ENCODE measurements around the gene BCL7B. TPM values are rescaled to one million over a fixed set of nuclear protein-coding genes. Genes with fewer than 3 reads are reported as not detected.
"Not testable (repeated sequence)": the region's sequence is repeated elsewhere in the genome, so short reads cannot be mapped to it uniquely, and the experiment has no call there.

The BCL7B gene
- total and polyA plus RNA-seq, 2 experiments from 2014 or later: 17.0 to 18.2 TPM

DNA sequence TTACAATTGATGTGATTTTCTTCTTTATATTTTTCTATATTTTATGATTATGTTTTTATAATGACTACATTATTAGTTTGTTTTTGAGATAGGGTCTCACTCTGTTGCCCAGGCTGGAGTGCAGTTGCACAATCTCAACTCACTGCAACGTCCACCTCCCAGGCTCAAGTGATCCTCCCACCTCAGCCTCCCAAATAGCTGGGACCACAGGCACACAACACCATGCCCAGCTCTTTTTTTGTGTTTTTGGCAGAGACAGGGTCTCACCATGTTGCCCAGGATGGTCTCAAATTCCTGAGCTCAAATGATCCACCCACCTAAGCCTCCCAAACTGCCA is 31.4 kb downstream of the BCL7B start:
- not testable (repeated sequence) for H3K27ac Mint-ChIP-seq; H3K27me3 ChIP-seq (ENCODE audit: insufficient read depth)
- H3K4me1 Mint-ChIP-seq: peaks cover 10% of the 10 kb centered on the region

DNA sequence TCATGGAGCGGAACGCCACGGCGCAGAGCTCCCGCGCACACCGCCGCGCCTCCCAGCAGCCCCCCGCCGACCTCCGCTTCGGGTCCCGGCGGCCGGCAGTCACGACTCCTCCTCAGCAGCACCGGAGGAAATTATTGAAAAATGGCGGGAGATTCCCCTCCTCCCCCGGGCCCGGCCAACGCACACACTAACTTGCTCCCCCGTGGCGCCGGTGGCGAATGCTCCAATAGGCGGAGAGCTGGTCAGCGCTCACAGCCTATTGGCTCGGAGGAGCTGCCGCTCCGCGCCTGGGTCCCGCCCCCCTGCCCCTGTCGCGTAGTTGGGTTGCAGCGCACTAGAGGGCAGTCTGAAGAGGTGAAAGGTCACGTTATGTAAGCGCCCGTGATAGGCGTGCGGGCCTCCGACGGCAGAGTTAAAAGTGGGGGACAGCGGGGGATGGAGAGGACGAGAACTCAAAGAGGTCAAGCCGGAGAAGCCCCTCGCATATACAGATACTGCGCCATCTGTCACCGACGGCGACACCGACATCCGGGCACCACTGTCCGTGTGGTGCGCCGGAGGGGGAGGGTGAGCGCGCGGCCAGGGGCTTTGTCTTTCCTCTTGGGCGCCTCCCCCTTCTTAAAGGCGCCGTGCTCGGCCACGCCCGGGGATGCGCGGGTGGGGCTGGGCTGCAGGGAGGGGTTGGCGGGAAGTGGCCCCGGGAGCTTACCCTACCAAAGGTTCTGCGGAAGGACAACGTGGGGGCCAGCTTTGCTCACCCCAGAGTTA is 35.2 kb downstream of the BCL7B start, which contains the start of gene BAZ1B:
Gene BAZ1B, minus strand, starts transcription at position 189 of the 768 bp plus-strand sequence. CDS start 360 bp downstream, outside the sequence.
- TF ChIP-seq, protein P1, sequence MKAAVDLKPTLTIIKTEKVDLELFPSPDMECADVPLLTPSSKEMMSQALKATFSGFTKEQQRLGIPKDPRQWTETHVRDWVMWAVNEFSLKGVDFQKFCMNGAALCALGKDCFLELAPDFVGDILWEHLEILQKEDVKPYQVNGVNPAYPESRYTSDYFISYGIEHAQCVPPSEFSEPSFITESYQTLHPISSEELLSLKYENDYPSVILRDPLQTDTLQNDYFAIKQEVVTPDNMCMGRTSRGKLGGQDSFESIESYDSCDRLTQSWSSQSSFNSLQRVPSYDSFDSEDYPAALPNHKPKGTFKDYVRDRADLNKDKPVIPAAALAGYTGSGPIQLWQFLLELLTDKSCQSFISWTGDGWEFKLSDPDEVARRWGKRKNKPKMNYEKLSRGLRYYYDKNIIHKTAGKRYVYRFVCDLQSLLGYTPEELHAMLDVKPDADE (IDR thresholded peaks at IDR 0.05): peak; percentile 31; the same call in 1 of the 2 replicates
- peak; percentile 79 for TF ChIP-seq CREB1 (CRISPR knock-in tag; IDR thresholded peaks at IDR 0.05; ENCODE audit: low read depth)
- TF ChIP-seq NANOG (IDR thresholded peaks at IDR 0.05; ENCODE audit: borderline replicate concordance): no peak
- peak; percentile 59; the same call in 1 of the 2 replicates for TF ChIP-seq POLR2AphosphoS5 (IDR thresholded peaks at IDR 0.05; ENCODE audit: low read depth)
- TF ChIP-seq ZNF331 (CRISPR knock-in tag; IDR thresholded peaks at IDR 0.05; ENCODE audit: low read depth): no peak
- peak within 1 kb of the TSS; percentile 95 for H3K4me3 Mint-ChIP-seq
- ATAC-seq: peak; percentile 90
- H3K9me3 Mint-ChIP-seq: no peaks in the 10 kb centered on the region
- no peaks in the 10 kb centered on the region for H3K9me2 ChIP-seq (ENCODE audit: insufficient read depth)
- H3K27me3 ChIP-seq (ENCODE audit: insufficient read depth): no peaks in the 10 kb centered on the region
- H3K4me3 ChIP-seq: peak within 1 kb of the TSS; percentile 67
- H3K4me2 ChIP-seq: peak within 1 kb of the TSS; percentile 86
- peaks cover 18% of the 10 kb centered on the region for H3K4me1 ChIP-seq (ENCODE audit: insufficient read depth)
- peak within 1 kb of the TSS; percentile 90 for H3K27ac ChIP-seq (ENCODE audit: low read depth)
- H3F3A ChIP-seq (replicated peaks; ENCODE audit: low read depth): 0 out of 2 replicates have a peak, but pooled peaks cover 6% of the 10 kb centered on the region
- H3K36me3 Mint-ChIP-seq (ENCODE audit: low read depth): peaks cover 35% of the 10 kb centered on the region
- H3K4me1 Mint-ChIP-seq: peaks cover 29% of the 10 kb centered on the region
- peaks cover 45% of the 10 kb centered on the region for H3K79me2 ChIP-seq (replicated peaks; ENCODE audit: insufficient read depth)
- H3K36me3 ChIP-seq (ENCODE audit: insufficient read depth): peaks cover 19% of the 10 kb centered on the region; the same call in 1 of the 2 replicates
- peaks cover 16% of the 10 kb centered on the region for H3K27me3 Mint-ChIP-seq (ENCODE audit: insufficient read depth, low read depth, poor library complexity)
- H4K20me1 ChIP-seq (replicated peaks; ENCODE audit: insufficient read depth): peaks cover 32% of the 10 kb centered on the region
- peak; percentile 99 for DNase-seq (ENCODE audit: low spot score)
- peak within 1 kb of the TSS; percentile 99 for H3K27ac Mint-ChIP-seq
- H2AFZ ChIP-seq: peak within 1 kb of the TSS; percentile 87; the same call in 1 of the 2 replicates

More for the DNA sequence above, 31.4 kb downstream of the BCL7B start:
- not testable (repeated sequence) for H3K4me3 Mint-ChIP-seq; H3K9me2 ChIP-seq (ENCODE audit: insufficient read depth); ATAC-seq; H3K79me2 ChIP-seq (replicated peaks; ENCODE audit: insufficient read depth); DNase-seq (ENCODE audit: low spot score); H4K20me1 ChIP-seq (replicated peaks; ENCODE audit: insufficient read depth); H3K27ac ChIP-seq (ENCODE audit: low read depth); H3K4me2 ChIP-seq; H3K4me3 ChIP-seq; H3K9me3 Mint-ChIP-seq; H3F3A ChIP-seq (replicated peaks; ENCODE audit: low read depth); H3K36me3 Mint-ChIP-seq (ENCODE audit: low read depth); H3K36me3 ChIP-seq (ENCODE audit: insufficient read depth); H2AFZ ChIP-seq
- H3K27me3 Mint-ChIP-seq (ENCODE audit: insufficient read depth, low read depth, poor library complexity): peaks cover 17% of the 10 kb centered on the region
- peaks cover 11% of the 10 kb centered on the region; the same call in 1 of the 2 replicates for H3K4me1 ChIP-seq (ENCODE audit: insufficient read depth)

DNA sequence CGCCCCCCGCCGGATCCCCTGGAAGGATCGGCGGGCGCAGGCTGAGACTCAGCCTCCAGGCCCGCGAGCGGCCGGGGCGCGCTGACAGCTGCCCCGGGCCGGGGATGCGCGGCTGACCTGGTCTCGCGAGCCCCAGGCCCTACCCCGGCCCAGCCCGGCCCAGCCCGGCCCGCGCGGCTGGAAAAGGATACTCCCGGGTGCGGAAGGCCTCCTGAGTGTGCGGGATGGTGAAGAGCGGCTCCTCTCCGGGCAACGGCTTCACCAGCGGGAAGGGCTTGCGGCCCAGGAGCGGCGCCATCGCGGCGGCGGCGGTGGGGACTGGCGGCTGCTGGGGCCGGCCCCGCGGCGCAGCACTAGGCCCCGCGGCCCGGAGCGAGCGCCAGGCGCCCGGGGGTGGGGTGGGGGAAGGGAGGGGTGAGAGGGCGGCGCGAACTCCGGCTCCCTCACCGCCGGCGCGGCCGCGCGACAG is 35.8 kb downstream of the BCL7B start:
- ATAC-seq (peak; percentile 59), DNase-seq (ENCODE audit: low spot score) (peak; percentile 55)
- Histone ChIP-seq H3K4me3 (peak overlapping the region; percentile 67), H3K4me1 (ENCODE audit: insufficient read depth) (peaks cover 18% of the 10 kb centered on the region), H3K4me2 (peak overlapping the region; percentile 86), H3K36me3 (ENCODE audit: insufficient read depth) (peaks cover 25% of the 10 kb centered on the region; the same call in 1 of the 2 replicates), H3F3A (replicated peaks; ENCODE audit: low read depth) (0 out of 2 replicates have a peak, but pooled peaks cover 6% of the 10 kb centered on the region), H3K27me3 (ENCODE audit: insufficient read depth) (no peaks in the 10 kb centered on the region), H3K9me2 (ENCODE audit: insufficient read depth) (no peaks in the 10 kb centered on the region), H2AFZ (peak overlapping the region; percentile 87; the same call in 1 of the 2 replicates), H3K27ac (ENCODE audit: low read depth) (peak overlapping the region; percentile 90), H4K20me1 (replicated peaks; ENCODE audit: insufficient read depth) (peaks cover 38% of the 10 kb centered on the region), H3K79me2 (replicated peaks; ENCODE audit: insufficient read depth) (peaks cover 51% of the 10 kb centered on the region)
- H3K27ac Mint-ChIP-seq: no peak overlapping the region; the same call in 1 of the 2 replicates
- H3K4me3 Mint-ChIP-seq: peak overlapping the region; percentile 95; the same call in 2 of the 3 replicates
- peaks cover 41% of the 10 kb centered on the region for H3K36me3 Mint-ChIP-seq (ENCODE audit: low read depth)
- H3K4me1 Mint-ChIP-seq: peaks cover 25% of the 10 kb centered on the region
- H3K9me3 Mint-ChIP-seq: no peaks in the 10 kb centered on the region
- H3K27me3 Mint-ChIP-seq (ENCODE audit: insufficient read depth, low read depth, poor library complexity): peaks cover 12% of the 10 kb centered on the region
- TF ChIP-seq, protein P1 (IDR thresholded peaks at IDR 0.05): no peak
- TF ChIP-seq JUNB (IDR thresholded peaks at IDR 0.05; ENCODE audit: unreplicated experiment): no peak
- TF ChIP-seq EZH2phosphoT487 (IDR thresholded peaks at IDR 0.05; ENCODE audit: unreplicated experiment): no peak
- TF ChIP-seq STAT1 (IDR thresholded peaks at IDR 0.05; ENCODE audit: unreplicated experiment): no peak
- TF ChIP-seq, protein P2, sequence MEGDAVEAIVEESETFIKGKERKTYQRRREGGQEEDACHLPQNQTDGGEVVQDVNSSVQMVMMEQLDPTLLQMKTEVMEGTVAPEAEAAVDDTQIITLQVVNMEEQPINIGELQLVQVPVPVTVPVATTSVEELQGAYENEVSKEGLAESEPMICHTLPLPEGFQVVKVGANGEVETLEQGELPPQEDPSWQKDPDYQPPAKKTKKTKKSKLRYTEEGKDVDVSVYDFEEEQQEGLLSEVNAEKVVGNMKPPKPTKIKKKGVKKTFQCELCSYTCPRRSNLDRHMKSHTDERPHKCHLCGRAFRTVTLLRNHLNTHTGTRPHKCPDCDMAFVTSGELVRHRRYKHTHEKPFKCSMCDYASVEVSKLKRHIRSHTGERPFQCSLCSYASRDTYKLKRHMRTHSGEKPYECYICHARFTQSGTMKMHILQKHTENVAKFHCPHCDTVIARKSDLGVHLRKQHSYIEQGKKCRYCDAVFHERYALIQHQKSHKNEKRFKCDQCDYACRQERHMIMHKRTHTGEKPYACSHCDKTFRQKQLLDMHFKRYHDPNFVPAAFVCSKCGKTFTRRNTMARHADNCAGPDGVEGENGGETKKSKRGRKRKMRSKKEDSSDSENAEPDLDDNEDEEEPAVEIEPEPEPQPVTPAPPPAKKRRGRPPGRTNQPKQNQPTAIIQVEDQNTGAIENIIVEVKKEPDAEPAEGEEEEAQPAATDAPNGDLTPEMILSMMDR (conservative IDR thresholded peaks at IDR 0.05; ENCODE audit: low read depth in 2 of 2): no peak
